NCI-H2107 treated with DMSO at 0.1 percent for 48 hours (cell line): ENCODE measurements around the gene SIK1.

Experiments used
- DNase-seq: peaks from one replicate; lab custom pipeline; 2025; ENCODE audit not compliant: unreplicated experiment; lab: John Stamatoyannopoulos, UW

SIK1 gene

GRCh38 chr21:43369124-43369523 lies 57.8 kb downstream of the SIK1 start:
- no peak for DNase-seq

GRCh38 chr21:43368685-43369084 lies 58.2 kb downstream of the SIK1 start:
- DNase-seq, result no peak

GRCh38 chr21:43367859-43368258 lies 59.1 kb downstream of the SIK1 start:
- no peak for DNase-seq

- no peak for DNase-seq
These were observed 59.6 kb downstream of the SIK1 start for GRCh38 chr21:43367296-43367695.

- DNase-seq, result no peak
These were observed 60.3 kb downstream of the SIK1 start for GRCh38 chr21:43366656-43367055.

- no peak for DNase-seq
These were observed 61.1 kb downstream of the SIK1 start for GRCh38 chr21:43365611-43366426.

GRCh38 chr21:43364851-43365424 lies 62.0 kb downstream of the SIK1 start:
- DNase-seq, result peak; percentile 93
